GM12878 (cell line): Measurements from ENCODE around the gene ANK2.

Source experiments
- ETV6 ChIP-seq, 2 experiments: fragments of 450-650 bp in 1 of 2; IDR thresholded peaks in 1 of 2; conservative IDR thresholded peaks in 1 of 2; 2 replicates each; pipeline ENCODE4 v1.6.1; 2014; ENCODE audit warnings: antibody characterized with exemption in 1 of 2, borderline replicate concordance in 1 of 2, low read depth in 1 of 2, mild to moderate bottlenecking in 1 of 2, moderate library complexity in 1 of 2
- HCFC1 ChIP-seq: fragments of 150-350 bp; IDR thresholded peaks from 2 replicates; pipeline ENCODE4 v1.6.1; 2014; ENCODE audit warnings: low read length
- MXI1 ChIP-seq: fragments of 150-350 bp; IDR thresholded peaks from 2 replicates; pipeline ENCODE4 v1.6.1; 2011; ENCODE audit warnings: low read depth, mild to moderate bottlenecking, inconsistent platforms, low read length, improper control_type of control experiment
- POLR2A ChIP-seq: IDR thresholded peaks from 2 replicates; pipeline ENCODE4 v1.6.1; 2011; ENCODE audit warnings: low read depth, mild to moderate bottlenecking, low read length
- TF ChIP-seq, protein P1 (sequence below): IDR thresholded peaks from 2 replicates; pipeline ENCODE4 v1.6.1; 2012; ENCODE audit warnings: low read length, inconsistent platforms
- TF ChIP-seq, protein P2 (sequence below), 3 experiments: IDR thresholded peaks in 2 of 3; conservative IDR thresholded peaks in 1 of 3; 2 replicates each; pipeline ENCODE4 v1.5.1; 2011; ENCODE audit warnings: low read depth in 3 of 3, low read length in 3 of 3, mild to moderate bottlenecking in 3 of 3, control low read depth in 2 of 3, moderate library complexity in 2 of 3, inconsistent platforms in 1 of 3, mixed read lengths in 1 of 3; ENCODE audit not compliant: control insufficient read depth in 2 of 3, insufficient read depth in 1 of 3; ENCODE audit errors: extremely low read depth in 1 of 3

DNA sequence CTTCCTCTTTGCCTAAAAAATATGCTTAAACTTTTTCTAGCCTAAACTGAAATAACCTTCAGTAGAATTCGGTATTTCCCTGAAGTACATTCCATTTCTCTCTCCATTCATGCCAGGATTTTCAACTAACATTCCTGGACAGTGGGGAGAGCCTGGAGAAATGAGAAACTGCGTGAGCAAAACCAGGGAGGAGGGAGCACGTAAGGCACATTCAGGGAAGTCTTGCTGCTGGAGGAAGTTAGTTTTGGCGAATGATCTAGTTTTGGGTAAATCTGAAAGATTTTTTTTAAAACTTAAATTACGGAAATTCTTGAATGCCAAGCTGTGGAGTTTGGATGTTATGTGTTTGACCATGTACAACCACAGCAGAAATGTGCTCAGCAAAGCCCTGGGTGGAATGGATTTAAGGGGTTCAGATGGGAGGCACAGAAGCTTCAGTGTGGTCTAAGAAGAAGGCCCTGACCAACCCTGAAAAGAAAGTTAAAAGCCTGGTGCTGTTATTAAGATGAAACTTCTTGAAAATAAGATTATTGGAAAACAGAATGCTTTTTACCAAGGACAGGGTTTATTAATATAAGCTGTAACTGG, 347.8 kb downstream of the ANK2 start:
- TF ChIP-seq POLR2A, result no peak
- no peak for TF ChIP-seq MXI1
- TF ChIP-seq, protein P1, sequence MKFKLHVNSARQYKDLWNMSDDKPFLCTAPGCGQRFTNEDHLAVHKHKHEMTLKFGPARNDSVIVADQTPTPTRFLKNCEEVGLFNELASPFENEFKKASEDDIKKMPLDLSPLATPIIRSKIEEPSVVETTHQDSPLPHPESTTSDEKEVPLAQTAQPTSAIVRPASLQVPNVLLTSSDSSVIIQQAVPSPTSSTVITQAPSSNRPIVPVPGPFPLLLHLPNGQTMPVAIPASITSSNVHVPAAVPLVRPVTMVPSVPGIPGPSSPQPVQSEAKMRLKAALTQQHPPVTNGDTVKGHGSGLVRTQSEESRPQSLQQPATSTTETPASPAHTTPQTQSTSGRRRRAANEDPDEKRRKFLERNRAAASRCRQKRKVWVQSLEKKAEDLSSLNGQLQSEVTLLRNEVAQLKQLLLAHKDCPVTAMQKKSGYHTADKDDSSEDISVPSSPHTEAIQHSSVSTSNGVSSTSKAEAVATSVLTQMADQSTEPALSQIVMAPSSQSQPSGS, result no peak
- TF ChIP-seq, protein P2, sequence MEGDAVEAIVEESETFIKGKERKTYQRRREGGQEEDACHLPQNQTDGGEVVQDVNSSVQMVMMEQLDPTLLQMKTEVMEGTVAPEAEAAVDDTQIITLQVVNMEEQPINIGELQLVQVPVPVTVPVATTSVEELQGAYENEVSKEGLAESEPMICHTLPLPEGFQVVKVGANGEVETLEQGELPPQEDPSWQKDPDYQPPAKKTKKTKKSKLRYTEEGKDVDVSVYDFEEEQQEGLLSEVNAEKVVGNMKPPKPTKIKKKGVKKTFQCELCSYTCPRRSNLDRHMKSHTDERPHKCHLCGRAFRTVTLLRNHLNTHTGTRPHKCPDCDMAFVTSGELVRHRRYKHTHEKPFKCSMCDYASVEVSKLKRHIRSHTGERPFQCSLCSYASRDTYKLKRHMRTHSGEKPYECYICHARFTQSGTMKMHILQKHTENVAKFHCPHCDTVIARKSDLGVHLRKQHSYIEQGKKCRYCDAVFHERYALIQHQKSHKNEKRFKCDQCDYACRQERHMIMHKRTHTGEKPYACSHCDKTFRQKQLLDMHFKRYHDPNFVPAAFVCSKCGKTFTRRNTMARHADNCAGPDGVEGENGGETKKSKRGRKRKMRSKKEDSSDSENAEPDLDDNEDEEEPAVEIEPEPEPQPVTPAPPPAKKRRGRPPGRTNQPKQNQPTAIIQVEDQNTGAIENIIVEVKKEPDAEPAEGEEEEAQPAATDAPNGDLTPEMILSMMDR (IDR thresholded peaks at IDR 0.05 in 2 of 3, conservative IDR thresholded peaks at IDR 0.05 in 1 of 3; ENCODE audit: control insufficient read depth in 2 of 3, extremely low read depth in 1 of 3, insufficient read depth in 1 of 3, low read depth in 3 of 3, low read length in 3 of 3), result no peak
- no peak for TF ChIP-seq HCFC1
- TF ChIP-seq ETV6 (conservative IDR thresholded peaks at IDR 0.05 in 1 of 2, IDR thresholded peaks at IDR 0.05 in 1 of 2; ENCODE audit: borderline replicate concordance in 1 of 2, low read depth in 1 of 2), result no peak
